ENCODE measurements around the gene NSG2.
"Not testable (repeated sequence)": the region's sequence is repeated elsewhere in the genome, so short reads cannot be mapped to it uniquely, and the experiment has no call there.

The NSG2 gene

GRCh38 chr5:174101195-174101730 is 55.8 kb downstream of the NSG2 start:
- H3K4me3 ChIP-seq (ENCODE audit: low read length), result no peak overlapping the region
- no peak for TF ChIP-seq ZNF274 (IDR thresholded peaks at IDR 0.05; ENCODE audit: low read depth, low read length)

GRCh38 chr5:174102574-174102973 is 57.1 kb downstream of the NSG2 start:
- not testable (repeated sequence) for H3K4me3 ChIP-seq (ENCODE audit: low read length)

DNA sequence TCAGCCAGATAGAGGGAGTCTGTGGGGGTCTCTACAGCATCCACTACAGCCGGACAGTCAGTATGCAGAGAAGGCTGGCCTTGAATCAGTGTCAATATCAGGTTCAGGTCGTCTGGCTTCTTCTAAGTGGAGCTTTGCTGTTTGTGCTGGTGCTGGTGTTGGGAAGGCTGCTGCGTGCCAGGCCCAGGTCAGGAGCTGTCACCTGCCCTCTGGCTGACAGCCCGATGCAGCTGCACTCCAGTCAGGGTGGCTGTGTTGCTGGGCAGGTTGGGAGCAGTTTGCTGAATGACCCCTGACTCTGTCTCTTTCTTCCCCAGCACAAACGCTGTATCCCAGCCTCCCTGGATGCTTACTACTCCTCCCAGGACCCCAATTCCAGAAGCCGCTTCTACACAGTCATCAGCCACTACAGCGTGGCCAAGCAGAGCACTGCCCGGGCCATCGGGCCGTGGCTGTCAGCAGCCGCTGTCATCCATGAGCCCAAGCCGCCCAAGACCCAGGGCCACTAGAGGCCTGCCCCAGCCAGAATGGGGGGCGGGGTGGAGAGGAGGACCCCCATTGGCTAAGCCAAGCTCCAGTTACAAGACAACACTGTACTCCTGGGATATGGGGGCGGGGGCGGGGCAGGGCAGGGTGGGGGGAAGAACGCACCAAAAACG is 61.6 kb downstream of the NSG2 start:
- no peak overlapping the region for H3K4me3 ChIP-seq (ENCODE audit: low read length)
- TF ChIP-seq ZNF274 (IDR thresholded peaks at IDR 0.05; ENCODE audit: low read depth, low read length), result no peak

- H3K4me3 ChIP-seq (ENCODE audit: low read length), result no peak overlapping the region
- no peak for TF ChIP-seq ZNF274 (IDR thresholded peaks at IDR 0.05; ENCODE audit: low read depth, low read length)
Measured at GRCh38 chr5:174108745-174109144, 63.2 kb downstream of the NSG2 start.

DNA sequence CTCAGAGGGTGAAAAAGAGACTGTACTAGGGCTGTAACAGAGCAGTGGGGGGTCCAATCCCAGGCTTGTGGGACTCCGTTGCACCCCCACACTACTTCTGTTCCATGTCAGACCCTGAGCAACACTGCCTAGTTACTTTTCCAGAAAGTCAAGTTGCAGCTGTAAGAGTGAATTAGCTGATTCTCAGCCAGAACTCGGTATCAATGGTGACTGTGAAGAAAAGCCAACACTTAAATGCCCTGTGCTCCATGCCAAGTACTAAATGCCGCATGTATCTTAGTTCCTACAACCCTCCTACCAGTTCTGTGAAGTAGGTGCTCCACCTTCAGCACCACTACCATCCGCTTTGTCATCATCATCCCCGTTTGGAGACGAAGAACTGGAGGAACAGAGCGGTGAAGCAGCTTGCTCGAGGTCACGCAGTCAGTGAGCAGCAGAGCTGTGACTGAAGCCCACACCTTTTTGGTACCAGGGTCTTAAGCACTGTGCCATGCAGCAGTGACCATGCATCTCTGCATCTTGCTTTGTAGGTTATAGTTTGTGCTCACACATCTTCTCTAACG is 64.3 kb downstream of the NSG2 start:
- no peak overlapping the region for H3K4me3 ChIP-seq (ENCODE audit: low read length)
- TF ChIP-seq ZNF274 (IDR thresholded peaks at IDR 0.05; ENCODE audit: low read depth, low read length), result no peak

DNA sequence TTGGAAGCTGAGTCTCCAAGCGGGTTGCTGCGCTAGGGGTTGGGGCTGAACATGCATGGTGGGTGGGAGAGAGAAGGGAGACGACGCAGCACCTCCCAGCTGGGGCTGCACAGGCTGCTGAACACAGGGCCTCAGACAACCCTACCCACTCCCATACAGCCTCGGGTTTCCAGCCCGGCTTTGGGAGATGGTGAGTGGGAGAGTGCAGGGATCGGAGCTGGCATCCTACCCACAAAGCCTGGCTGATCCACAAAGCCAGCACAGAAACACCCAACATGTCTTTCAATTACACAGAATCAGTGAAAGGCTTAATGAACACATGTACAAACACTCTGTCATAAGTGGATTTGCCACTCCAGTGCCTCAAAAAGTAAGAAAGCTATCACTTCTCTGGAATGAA is 64.8 kb downstream of the NSG2 start:
- no peak for TF ChIP-seq ZNF274 (IDR thresholded peaks at IDR 0.05; ENCODE audit: low read depth, low read length)
- H3K4me3 ChIP-seq (ENCODE audit: low read length), result no peak overlapping the region

GRCh38 chr5:174111287-174111973 is 65.9 kb downstream of the NSG2 start:
- TF ChIP-seq ZNF274 (IDR thresholded peaks at IDR 0.05; ENCODE audit: low read depth, low read length), result no peak

GRCh38 chr5:174115226-174115625 is 69.7 kb downstream of the NSG2 start:
- H3K4me3 ChIP-seq (ENCODE audit: low read length), result no peak overlapping the region
- TF ChIP-seq ZNF274 (IDR thresholded peaks at IDR 0.05; ENCODE audit: low read depth, low read length), result no peak

More at GRCh38 chr5:174111287-174111973, 65.9 kb downstream of the NSG2 start:
- no peak overlapping the region for H3K4me3 ChIP-seq (ENCODE audit: low read length)

- no peak for TF ChIP-seq ZNF274 (IDR thresholded peaks at IDR 0.05; ENCODE audit: low read depth, low read length)
- no peak overlapping the region for H3K4me3 ChIP-seq (ENCODE audit: low read length)
Measured at GRCh38 chr5:174118823-174119467, 73.4 kb downstream of the NSG2 start.

DNA sequence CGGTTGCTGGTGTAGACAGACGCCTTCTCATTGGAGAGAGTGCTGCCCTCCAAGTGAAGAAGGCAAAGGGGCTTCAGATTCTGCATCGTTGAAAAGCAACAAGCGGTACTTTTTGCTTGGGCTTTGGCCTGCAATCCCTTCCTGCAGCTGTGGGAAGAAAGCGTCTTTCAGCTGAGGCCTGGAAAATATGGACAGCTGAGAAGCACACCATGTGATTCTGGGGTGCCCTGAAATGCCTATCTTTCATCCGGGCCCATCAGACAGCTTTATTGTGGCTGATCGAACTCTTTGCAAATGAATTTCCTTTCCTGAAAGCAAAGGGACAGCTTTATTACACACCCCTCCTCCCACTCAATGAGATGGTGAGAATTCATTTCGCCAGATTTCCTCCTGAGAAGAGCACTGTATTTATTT is 74.0 kb downstream of the NSG2 start:
- no peak overlapping the region for H3K4me3 ChIP-seq (ENCODE audit: low read length)
- TF ChIP-seq ZNF274 (IDR thresholded peaks at IDR 0.05; ENCODE audit: low read depth, low read length), result no peak

DNA sequence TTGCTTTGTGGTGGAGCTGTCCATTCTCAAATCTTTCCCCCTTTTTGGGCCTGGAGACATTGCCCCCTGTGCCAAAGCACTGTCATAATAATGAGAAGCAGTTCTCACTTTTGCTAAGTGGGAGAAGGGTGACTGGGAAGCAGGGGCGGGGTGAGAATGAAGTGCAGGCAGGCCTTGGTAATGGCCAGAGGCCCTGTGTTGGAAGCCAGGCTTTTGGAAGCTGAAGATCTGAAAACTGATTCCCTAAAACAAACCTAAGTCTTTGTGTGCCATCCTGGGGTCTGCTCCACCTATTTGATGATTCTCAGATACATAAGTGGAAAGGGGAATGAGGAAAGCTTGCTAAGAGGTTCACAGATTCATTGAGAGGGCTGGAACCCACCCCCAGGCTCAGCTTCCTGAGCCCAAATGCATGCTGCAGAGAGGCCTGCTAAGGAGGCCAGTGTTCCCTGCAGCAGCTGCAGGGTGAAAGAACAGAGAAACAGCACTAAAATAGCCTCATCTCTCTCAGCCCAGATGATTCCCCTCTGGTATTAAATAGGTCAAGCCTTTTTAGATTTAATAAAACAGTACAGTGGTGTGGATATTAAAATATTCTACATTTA is 75.0 kb downstream of the NSG2 start:
- H3K4me3 ChIP-seq (ENCODE audit: low read length), result no peak overlapping the region
- TF ChIP-seq ZNF274 (IDR thresholded peaks at IDR 0.05; ENCODE audit: low read depth, low read length), result no peak

GRCh38 chr5:174134545-174134944 is 89.0 kb downstream of the NSG2 start:
- no peak overlapping the region for H3K4me3 ChIP-seq (ENCODE audit: low read length)
- no peak for TF ChIP-seq ZNF274 (IDR thresholded peaks at IDR 0.05; ENCODE audit: low read depth, low read length)

DNA sequence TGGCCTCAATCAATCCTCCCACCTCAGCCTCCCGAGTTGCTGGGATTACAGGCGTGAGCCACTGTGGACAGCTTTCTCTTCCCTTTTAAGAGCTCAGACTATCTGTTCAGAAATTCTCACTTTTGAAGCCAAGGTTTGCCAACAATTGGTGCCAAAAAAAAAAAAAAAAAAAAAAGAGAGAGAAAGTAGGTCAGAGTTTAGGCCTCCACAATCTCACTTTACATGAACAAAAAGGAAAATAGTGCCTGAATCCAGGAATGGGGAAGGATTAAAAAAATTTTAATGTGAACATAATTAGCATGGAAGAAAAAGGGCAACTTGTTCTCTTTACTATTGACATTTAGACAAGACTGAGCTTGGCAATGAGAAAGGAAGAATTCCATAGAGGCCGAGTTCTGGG is 94.1 kb downstream of the NSG2 start:
- TF ChIP-seq ZNF274 (IDR thresholded peaks at IDR 0.05; ENCODE audit: low read depth, low read length), result no peak
- no peak overlapping the region for H3K4me3 ChIP-seq (ENCODE audit: low read length)

GRCh38 chr5:174140452-174141020 is 95.0 kb downstream of the NSG2 start:
- no peak for TF ChIP-seq ZNF274 (IDR thresholded peaks at IDR 0.05; ENCODE audit: low read depth, low read length)
- no peak overlapping the region for H3K4me3 ChIP-seq (ENCODE audit: low read length)

Measured in GM08714 (cell line).